GM12878 (cell line): ENCODE measurements around the gene TRRAP. TPM values are rescaled to one million over a fixed set of nuclear protein-coding genes. Genes with fewer than 3 reads are reported as not detected.

ENCODE experiments used
- ATAC-seq: fragments of 200-7000 bp; cut with Tn5 transposase; 3 replicates; pipeline ENCODE4 v1.9.1; 2020; ENCODE audit warnings: mild to moderate bottlenecking, moderate library complexity
- BruUV-seq: library from RNA; stranded (reverse); fragments of 400-500 nt; replicated peaks from 2 replicates; lab custom pipeline; 2021; lab: Mats Ljungman, UMichigan
- CTCF ChIA-PET: fragments of 300-600 bp; sonication (Branson Sonifier 250); formaldehyde crosslinking; extraction: SDS; loops from one replicate; lab custom pipeline; 2021; ENCODE audit warnings: inconsistent platforms; lab: Yijun Ruan, JAX
- POLR2A ChIA-PET: fragments of 350-600 bp; formaldehyde crosslinking; extraction: SDS; loops from one replicate; lab custom pipeline; 2021; ENCODE audit warnings: inconsistent platforms; lab: Charles Lee
- RAD21 ChIA-PET: fragments of 300-600 bp; sonication (Branson Sonifier 250); formaldehyde crosslinking; loops from one replicate; lab custom pipeline; 2023; ENCODE audit warnings: antibody characterized with exemption; ENCODE audit not compliant: unreplicated experiment; lab: Charles Lee
- SMC1A ChIA-PET: fragments of 300-600 bp; sonication (Branson Sonifier 250); formaldehyde crosslinking; loops from one replicate; lab custom pipeline; 2023; ENCODE audit not compliant: unreplicated experiment, uncharacterized antibody; lab: Charles Lee
- DNase-seq: peaks from one replicate; pipeline ENCODE4 v3.0.0-alpha.2; 2011; ENCODE audit warnings: low read depth, low spot score
- FAIRE-seq: peaks from 3 replicates; lab custom pipeline; 2011; peaks lifted over from hg19 to GRCh38; lab: Jason Lieb, UNC
- H2AFZ ChIP-seq: 2 replicates; pipeline ENCODE4 v1.6.0; 2011; ENCODE audit warnings: low read depth, low read length, control low read depth; ENCODE audit not compliant: control insufficient read depth
- H3K27ac ChIP-seq: 2 replicates; pipeline ENCODE4 v1.5.1; 2011; ENCODE audit warnings: control low read depth; ENCODE audit not compliant: control insufficient read depth, insufficient read depth
- H3K27me3 ChIP-seq, 2 experiments: replicated peaks in 1 of 2; 2 replicates each; pipeline versions ENCODE4 v1.6.0 to v1.6.1; 2011; ENCODE audit warnings: low read length in 1 of 2; ENCODE audit not compliant: control insufficient read depth in 2 of 2, insufficient read depth in 2 of 2
- H3K36me3 ChIP-seq, 2 experiments: 2 replicates each; pipeline ENCODE4 v1.5.1; 2011; ENCODE audit warnings: low read length in 1 of 2; ENCODE audit not compliant: control insufficient read depth in 2 of 2, insufficient read depth in 2 of 2
- H3K4me1 ChIP-seq: 2 replicates; pipeline ENCODE4 v1.6.1; 2011; ENCODE audit warnings: mild to moderate bottlenecking, low read length, moderate library complexity, mixed read lengths; ENCODE audit not compliant: control insufficient read depth, insufficient read depth
- H3K4me2 ChIP-seq: 2 replicates; pipeline ENCODE4 v1.6.0; 2011; ENCODE audit warnings: control low read depth; ENCODE audit not compliant: control insufficient read depth, insufficient read depth
- H3K4me3 ChIP-seq: fragments of 200-600 bp; sonication (generic); 2 replicates; pipeline ENCODE4 v1.5.1; 2016
- H3K79me2 ChIP-seq: 2 replicates; pipeline ENCODE4 v1.6.0; 2011; ENCODE audit warnings: low read length; ENCODE audit not compliant: control insufficient read depth, insufficient read depth
- H3K9ac ChIP-seq: 2 replicates; pipeline ENCODE4 v1.8.0; 2011; ENCODE audit warnings: low read length, control low read depth, mixed read lengths; ENCODE audit not compliant: control insufficient read depth, insufficient read depth
- H3K9me3 ChIP-seq: replicated peaks from 3 replicates; pipeline ENCODE4 v1.5.1; 2011; ENCODE audit warnings: mild to moderate bottlenecking, low read length; ENCODE audit not compliant: control insufficient read depth, insufficient read depth
- H4K20me1 ChIP-seq: 2 replicates; pipeline ENCODE4 v1.6.0; 2011; ENCODE audit not compliant: control insufficient read depth, insufficient read depth
- ATF7 ChIP-seq: fragments of 450-650 bp; IDR thresholded peaks from 2 replicates; pipeline ENCODE4 v1.6.1; 2016; ENCODE audit warnings: low read depth, mild to moderate bottlenecking
- CHD2 ChIP-seq: IDR thresholded peaks from 2 replicates; pipeline ENCODE4 v1.6.1; 2011; ENCODE audit warnings: low read depth, low read length, improper control_type of control experiment, borderline replicate concordance
- HDGF ChIP-seq: fragments of 450-650 bp; IDR thresholded peaks from 2 replicates; pipeline ENCODE4 v1.6.1; 2016; ENCODE audit warnings: antibody characterized with exemption
- RAD51 ChIP-seq: fragments of 450-650 bp; IDR thresholded peaks from 2 replicates; pipeline ENCODE4 v1.6.1; 2016; ENCODE audit warnings: moderate library complexity, mild to moderate bottlenecking, inconsistent platforms
- WGBS: methylation state at CpG from one replicate; pipeline ENCODE4 v1.1.6; 2016; ENCODE audit warnings: low lambda C conversion rate; ENCODE audit not compliant: insufficient replicate concordance, insufficient coverage; ENCODE audit errors: missing lambda C conversion rate; 5-methylcytosine and 5-hydroxymethylcytosine counted together
- in situ Hi-C: fragments of 300-500 bp; cut with MboI; formaldehyde crosslinking; loops from 9 replicates; pipeline ENCODE4 v1.14.3; 2018; ENCODE audit warnings: mixed read lengths
- intact Hi-C: fragments of 100-400 bp; cut with micrococcal nuclease; formaldehyde crosslinking; loops from one replicate; pipeline ENCODE4 v1.14.2; 2022; ENCODE audit not compliant: unreplicated experiment
- polyA plus RNA-seq, 11 experiments: library from polyadenylated mRNA; depleted of rRNA in 4 of 11; unstranded in 6 of 11; stranded (reverse) in 5 of 11; fragments of >200 nt; fragmentation: Nextera tagmentation in 4 of 11; fragmentation: Illumina TruSeq in 1 of 11; extraction: Ambion mirVana in 4 of 11; extraction: Trizol in 1 of 11; gene quantifications; 1 replicate in 1 of 11; 2 replicates in 10 of 11; pipeline versions ENCODE4 v1.2.1 to v1.2.3, GENCODE V29; 2011 to 2016; ENCODE audit warnings: inconsistent platforms in 2 of 11, missing spikeins in 2 of 11, low read depth in 1 of 11
- total RNA-seq, 4 experiments: library from RNA; depleted of rRNA in 3 of 4; stranded (reverse); fragments of >200 nt in 3 of 4; fragmentation: Illumina TruSeq in 1 of 4; extraction: Trizol in 1 of 4; gene quantifications; 2 replicates each; pipeline versions ENCODE4 v1.2.1 to v1.2.3, GENCODE V29; 2013 to 2021
- TF ChIP-seq, protein P1 (sequence below): fragments of 450-650 bp; IDR thresholded peaks from 2 replicates; pipeline ENCODE4 v1.6.1; 2017; ENCODE audit warnings: mild to moderate bottlenecking, moderate library complexity
- TF ChIP-seq, protein P2 (sequence below): IDR thresholded peaks from 2 replicates; pipeline ENCODE4 v1.6.1; 2012; ENCODE audit warnings: low read length, inconsistent platforms
- TF ChIP-seq, protein P3 (sequence below): fragments of 450-650 bp; IDR thresholded peaks from 2 replicates; pipeline ENCODE4 v1.6.1; 2017; ENCODE audit warnings: antibody characterized with exemption, mild to moderate bottlenecking, moderate library complexity

The TRRAP gene
- total and polyA plus RNA-seq, 10 of the 15 experiments (the other 5 are each of a cell fraction or from before 2014, with no cell fraction given), result 1.1 to 39.3 (median 8.5) TPM

DNA sequence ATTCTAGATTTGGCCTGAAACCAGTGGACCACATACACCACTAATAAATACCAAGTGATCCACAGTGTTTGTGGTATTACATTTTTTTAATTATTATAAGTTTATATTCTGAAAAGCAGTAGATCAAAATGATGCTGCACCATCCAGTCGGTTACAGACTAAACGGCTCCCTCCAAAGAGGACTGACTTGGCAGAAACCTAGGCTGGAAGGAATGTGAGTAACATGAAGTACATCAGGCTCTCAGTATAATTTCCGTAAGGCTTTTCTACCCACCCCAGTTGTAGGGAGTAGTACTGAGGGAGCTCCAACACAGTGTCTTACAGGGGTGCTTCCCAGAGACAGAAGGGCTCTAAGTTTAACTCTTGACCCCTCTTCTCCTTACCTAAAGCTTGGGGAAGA lies 119.5 kb downstream of the TRRAP start:
- SMC1A ChIA-PET, result interaction anchor here (1.0 kb wide), 1 partner anchor 38 kb away, joined by 3 read pairs; no protein-coding TSS in a partner anchor
- intact Hi-C loops (no loop called here), in situ Hi-C loops (no loop called here)
- H3K4me3 ChIP-seq, result no peak overlapping the region
- RAD21 ChIA-PET, result interaction anchor here (1.7 kb wide), 1 partner anchor 8 kb away, joined by 3 read pairs; no protein-coding TSS in a partner anchor
- WGBS, result 98% methylated on average over 3 of the region's 3 CpGs
- H3K27me3 ChIP-seq, result no peaks in the 10 kb centered on the region
- ATAC-seq, result no peak
- CTCF ChIA-PET, result interaction anchor here (0.5 kb wide), 1 partner anchor 136 kb away, joined by 3 read pairs; no protein-coding TSS in a partner anchor
- no peak for FAIRE-seq
- H3K4me1 ChIP-seq, result peaks cover 13% of the 10 kb centered on the region
- no peak overlapping the region for H2AFZ ChIP-seq
- no peak overlapping the region for H3K27ac ChIP-seq
- H4K20me1 ChIP-seq, result no peaks in the 10 kb centered on the region
- peaks cover 23 to 41% of the 10 kb centered on the region in 2 experiments; a peak in 3 of 4 replicates for H3K36me3 ChIP-seq
- POLR2A ChIA-PET, result interaction anchor here (0.7 kb wide), 1 partner anchor 339 kb away, joined by 7 read pairs; no protein-coding TSS in a partner anchor
- BruUV-seq, result no TSS peak
- no peak overlapping the region for H3K9ac ChIP-seq
- H3K4me2 ChIP-seq, result no peak overlapping the region
- DNase-seq, result no peak
- no peaks in the 10 kb centered on the region for H3K79me2 ChIP-seq
- TF ChIP-seq RAD51, result no peak
- no peak for TF ChIP-seq CHD2
- TF ChIP-seq, protein P1, sequence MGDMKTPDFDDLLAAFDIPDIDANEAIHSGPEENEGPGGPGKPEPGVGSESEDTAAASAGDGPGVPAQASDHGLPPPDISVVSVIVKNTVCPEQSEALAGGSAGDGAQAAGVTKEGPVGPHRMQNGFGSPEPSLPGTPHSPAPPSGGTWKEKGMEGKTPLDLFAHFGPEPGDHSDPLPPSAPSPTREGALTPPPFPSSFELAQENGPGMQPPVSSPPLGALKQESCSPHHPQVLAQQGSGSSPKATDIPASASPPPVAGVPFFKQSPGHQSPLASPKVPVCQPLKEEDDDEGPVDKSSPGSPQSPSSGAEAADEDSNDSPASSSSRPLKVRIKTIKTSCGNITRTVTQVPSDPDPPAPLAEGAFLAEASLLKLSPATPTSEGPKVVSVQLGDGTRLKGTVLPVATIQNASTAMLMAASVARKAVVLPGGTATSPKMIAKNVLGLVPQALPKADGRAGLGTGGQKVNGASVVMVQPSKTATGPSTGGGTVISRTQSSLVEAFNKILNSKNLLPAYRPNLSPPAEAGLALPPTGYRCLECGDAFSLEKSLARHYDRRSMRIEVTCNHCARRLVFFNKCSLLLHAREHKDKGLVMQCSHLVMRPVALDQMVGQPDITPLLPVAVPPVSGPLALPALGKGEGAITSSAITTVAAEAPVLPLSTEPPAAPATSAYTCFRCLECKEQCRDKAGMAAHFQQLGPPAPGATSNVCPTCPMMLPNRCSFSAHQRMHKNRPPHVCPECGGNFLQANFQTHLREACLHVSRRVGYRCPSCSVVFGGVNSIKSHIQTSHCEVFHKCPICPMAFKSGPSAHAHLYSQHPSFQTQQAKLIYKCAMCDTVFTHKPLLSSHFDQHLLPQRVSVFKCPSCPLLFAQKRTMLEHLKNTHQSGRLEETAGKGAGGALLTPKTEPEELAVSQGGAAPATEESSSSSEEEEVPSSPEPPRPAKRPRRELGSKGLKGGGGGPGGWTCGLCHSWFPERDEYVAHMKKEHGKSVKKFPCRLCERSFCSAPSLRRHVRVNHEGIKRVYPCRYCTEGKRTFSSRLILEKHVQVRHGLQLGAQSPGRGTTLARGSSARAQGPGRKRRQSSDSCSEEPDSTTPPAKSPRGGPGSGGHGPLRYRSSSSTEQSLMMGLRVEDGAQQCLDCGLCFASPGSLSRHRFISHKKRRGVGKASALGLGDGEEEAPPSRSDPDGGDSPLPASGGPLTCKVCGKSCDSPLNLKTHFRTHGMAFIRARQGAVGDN, result no peak
- no peak for TF ChIP-seq HDGF
- no peak for TF ChIP-seq ATF7
- TF ChIP-seq, protein P2, sequence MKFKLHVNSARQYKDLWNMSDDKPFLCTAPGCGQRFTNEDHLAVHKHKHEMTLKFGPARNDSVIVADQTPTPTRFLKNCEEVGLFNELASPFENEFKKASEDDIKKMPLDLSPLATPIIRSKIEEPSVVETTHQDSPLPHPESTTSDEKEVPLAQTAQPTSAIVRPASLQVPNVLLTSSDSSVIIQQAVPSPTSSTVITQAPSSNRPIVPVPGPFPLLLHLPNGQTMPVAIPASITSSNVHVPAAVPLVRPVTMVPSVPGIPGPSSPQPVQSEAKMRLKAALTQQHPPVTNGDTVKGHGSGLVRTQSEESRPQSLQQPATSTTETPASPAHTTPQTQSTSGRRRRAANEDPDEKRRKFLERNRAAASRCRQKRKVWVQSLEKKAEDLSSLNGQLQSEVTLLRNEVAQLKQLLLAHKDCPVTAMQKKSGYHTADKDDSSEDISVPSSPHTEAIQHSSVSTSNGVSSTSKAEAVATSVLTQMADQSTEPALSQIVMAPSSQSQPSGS, result no peak
- TF ChIP-seq, protein P3, sequence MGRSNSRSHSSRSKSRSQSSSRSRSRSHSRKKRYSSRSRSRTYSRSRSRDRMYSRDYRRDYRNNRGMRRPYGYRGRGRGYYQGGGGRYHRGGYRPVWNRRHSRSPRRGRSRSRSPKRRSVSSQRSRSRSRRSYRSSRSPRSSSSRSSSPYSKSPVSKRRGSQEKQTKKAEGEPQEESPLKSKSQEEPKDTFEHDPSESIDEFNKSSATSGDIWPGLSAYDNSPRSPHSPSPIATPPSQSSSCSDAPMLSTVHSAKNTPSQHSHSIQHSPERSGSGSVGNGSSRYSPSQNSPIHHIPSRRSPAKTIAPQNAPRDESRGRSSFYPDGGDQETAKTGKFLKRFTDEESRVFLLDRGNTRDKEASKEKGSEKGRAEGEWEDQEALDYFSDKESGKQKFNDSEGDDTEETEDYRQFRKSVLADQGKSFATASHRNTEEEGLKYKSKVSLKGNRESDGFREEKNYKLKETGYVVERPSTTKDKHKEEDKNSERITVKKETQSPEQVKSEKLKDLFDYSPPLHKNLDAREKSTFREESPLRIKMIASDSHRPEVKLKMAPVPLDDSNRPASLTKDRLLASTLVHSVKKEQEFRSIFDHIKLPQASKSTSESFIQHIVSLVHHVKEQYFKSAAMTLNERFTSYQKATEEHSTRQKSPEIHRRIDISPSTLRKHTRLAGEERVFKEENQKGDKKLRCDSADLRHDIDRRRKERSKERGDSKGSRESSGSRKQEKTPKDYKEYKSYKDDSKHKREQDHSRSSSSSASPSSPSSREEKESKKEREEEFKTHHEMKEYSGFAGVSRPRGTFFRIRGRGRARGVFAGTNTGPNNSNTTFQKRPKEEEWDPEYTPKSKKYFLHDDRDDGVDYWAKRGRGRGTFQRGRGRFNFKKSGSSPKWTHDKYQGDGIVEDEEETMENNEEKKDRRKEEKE, result no peak
- H3K9me3 ChIP-seq, result no peaks in the 10 kb centered on the region
